HepG2 (cell line): ENCODE measurements around the gene ATP8B4. TPM values are rescaled to one million over a fixed set of nuclear protein-coding genes. Genes with fewer than 3 reads are reported as not detected.

Experiments used
- ATAC-seq: fragments of 200-7000 bp; cut with Tn5 transposase; 3 replicates; pipeline ENCODE4 v1.9.1; 2020; ENCODE audit warnings: mild to moderate bottlenecking, moderate library complexity
- BruUV-seq: library from RNA; stranded (reverse); fragments of 400-500 nt; replicated peaks from 2 replicates; lab custom pipeline; 2021; lab: Mats Ljungman, UMichigan
- CTCF ChIA-PET: fragments of 300-600 bp; formaldehyde crosslinking; extraction: SDS; loops from one replicate; lab custom pipeline; 2021; ENCODE audit warnings: low total read pairs, inconsistent platforms, low intra/inter-chr PET ratio; lab: Yijun Ruan, JAX
- POLR2A ChIA-PET: fragments of 350-600 bp; sonication (Branson Sonifier 250); formaldehyde crosslinking; loops from one replicate; lab custom pipeline; 2020; ENCODE audit warnings: antibody characterized with exemption, inconsistent platforms; lab: Yijun Ruan, JAX
- DNase-seq: peaks from one replicate; pipeline ENCODE4 v3.0.0-alpha.2; 2015; ENCODE audit warnings: low spot score
- FAIRE-seq: peaks from 3 replicates; lab custom pipeline; 2011; peaks lifted over from hg19 to GRCh38; lab: Jason Lieb, UNC
- H2AFZ ChIP-seq: one replicate; pipeline ENCODE4 v1.6.1; 2011; ENCODE audit warnings: low read length, inconsistent platforms
- H3K27ac ChIP-seq: fragments of 300-600 bp; 3 replicates; pipeline ENCODE4 v1.8.0; 2011; ENCODE audit warnings: mixed run types, mild to moderate bottlenecking, mixed read lengths, low read length, inconsistent platforms; ENCODE audit not compliant: insufficient read depth; ENCODE audit errors: extremely low read length
- H3K27me3 ChIP-seq, 2 experiments: fragments of 200-600 bp in 1 of 2; 2 replicates in 1 of 2; 3 replicates in 1 of 2; pipeline versions ENCODE4 v1.6.0 to v1.8.0; 2011; ENCODE audit warnings: low read length in 2 of 2, mild to moderate bottlenecking in 2 of 2, moderate library complexity in 2 of 2, inconsistent platforms in 1 of 2; ENCODE audit not compliant: insufficient read depth in 2 of 2, control insufficient read depth in 1 of 2
- H3K36me3 ChIP-seq, 2 experiments: fragments of 200-600 bp in 1 of 2; replicated peaks in 1 of 2; 2 replicates in 1 of 2; 3 replicates in 1 of 2; pipeline versions ENCODE4 v1.5.1 to v1.8.0; 2011; ENCODE audit warnings: low read length in 2 of 2, inconsistent platforms in 1 of 2; ENCODE audit not compliant: insufficient read depth in 2 of 2, control insufficient read depth in 1 of 2
- H3K4me1 ChIP-seq: 2 replicates; pipeline ENCODE4 v1.5.1; 2012; ENCODE audit warnings: low read length, inconsistent platforms; ENCODE audit not compliant: insufficient read depth
- H3K4me2 ChIP-seq: 2 replicates; pipeline ENCODE4 v1.6.0; 2011; ENCODE audit warnings: low read depth, low read length, inconsistent platforms
- H3K4me3 ChIP-seq, 3 experiments: fragments of 200-600 bp in 1 of 3; sonication (generic), shearing (Covaris generic) in 1 of 3; replicated peaks in 1 of 3; 2 replicates each; pipeline ENCODE4 v1.5.1; 2011 to 2016; ENCODE audit warnings: low read length in 3 of 3, inconsistent platforms in 2 of 3, low read depth in 2 of 3, mild to moderate bottlenecking in 2 of 3, control low read depth in 1 of 3, mixed read lengths in 1 of 3; ENCODE audit not compliant: insufficient read depth in 1 of 3
- H3K79me2 ChIP-seq: one replicate; pipeline ENCODE4 v1.6.1; 2011; ENCODE audit warnings: low read length, inconsistent platforms; ENCODE audit not compliant: insufficient read depth
- H3K9ac ChIP-seq: 2 replicates; pipeline ENCODE4 v1.6.0; 2011; ENCODE audit warnings: mild to moderate bottlenecking, low read depth, low read length, inconsistent platforms; ENCODE audit not compliant: insufficient read depth
- H3K9me3 ChIP-seq: 2 replicates; pipeline ENCODE4 v1.5.1; 2012; ENCODE audit warnings: mild to moderate bottlenecking, low read length
- H4K20me1 ChIP-seq: 2 replicates; pipeline ENCODE4 v1.6.0; 2011; ENCODE audit warnings: inconsistent platforms, mild to moderate bottlenecking, low read length, moderate library complexity; ENCODE audit not compliant: insufficient read depth
- ARNTL ChIP-seq: sonication (generic); formaldehyde crosslinking; IDR thresholded peaks from 2 replicates; pipeline ENCODE4 v1.4.0; 2020; ENCODE audit warnings: mild to moderate bottlenecking, missing genetic modification reagents
- CBX2 ChIP-seq, 2 experiments: fragments of 200-600 bp in 1 of 2; sonication (generic); formaldehyde crosslinking in 1 of 2; IDR thresholded peaks; 2 replicates each; pipeline versions ENCODE4 v1.7.0 to v1.8.1; 2018 to 2022; ENCODE audit warnings: low read depth in 2 of 2, low read length in 1 of 2, mild to moderate bottlenecking in 1 of 2, missing genetic modification reagents in 1 of 2
- NFIB ChIP-seq: sonication (generic); formaldehyde crosslinking; IDR thresholded peaks from 2 replicates; pipeline ENCODE4 v1.9.0; 2021; ENCODE audit warnings: missing genetic modification reagents, mild to moderate bottlenecking, borderline replicate concordance
- ZNF709 ChIP-seq: sonication (generic); formaldehyde crosslinking; IDR thresholded peaks from 2 replicates; pipeline ENCODE4 v1.5.0; 2020; ENCODE audit warnings: mild to moderate bottlenecking, missing genetic modification reagents
- ZNF891 ChIP-seq: sonication (generic); formaldehyde crosslinking; IDR thresholded peaks from 2 replicates; pipeline ENCODE4 v1.5.0; 2020; ENCODE audit warnings: mild to moderate bottlenecking, missing genetic modification reagents
- WGBS: methylation state at CpG from one replicate; pipeline ENCODE4 v1.1.6; 2017; ENCODE audit warnings: low lambda C conversion rate; 5-methylcytosine and 5-hydroxymethylcytosine counted together
- in situ Hi-C: cut with HindIII; loops from 2 replicates; pipeline ENCODE4 v1.10.0; 2017; ENCODE audit warnings: low pct_unique_long_range_greater_than_20kb; ENCODE audit not compliant: extremely low pct_ligation_motif_present
- intact Hi-C: fragments of 100-400 bp; cut with micrococcal nuclease; formaldehyde crosslinking; loops from one replicate; pipeline ENCODE4 v1.10.0; 2022; ENCODE audit not compliant: unreplicated experiment
- polyA plus RNA-seq, 8 experiments: library from polyadenylated mRNA; depleted of rRNA in 3 of 8; stranded (reverse) in 7 of 8; unstranded in 1 of 8; fragments of >200 nt; fragmentation: Illumina TruSeq in 4 of 8; extraction: Trizol in 4 of 8; gene quantifications; 2 replicates each; pipeline versions ENCODE4 v1.2.1 to v1.2.3, GENCODE V29; 2011 to 2016; ENCODE audit warnings: low read depth in 4 of 8, missing spikeins in 1 of 8, mixed read lengths in 1 of 8; ENCODE audit not compliant: insufficient read depth in 1 of 8
- total RNA-seq, 5 experiments: library from RNA; depleted of rRNA; stranded (reverse); fragments of >200 nt; fragmentation: Illumina TruSeq; extraction: Trizol; gene quantifications; 2 replicates each; pipeline ENCODE4 v1.2.3, GENCODE V29; 2016; ENCODE audit warnings: low read depth in 1 of 5
- TF ChIP-seq, protein P1 (sequence below): sonication (generic); formaldehyde crosslinking; IDR thresholded peaks from 2 replicates; pipeline ENCODE4 v1.8.1; 2023; ENCODE audit warnings: mild to moderate bottlenecking, inconsistent platforms, moderate library complexity, missing genetic modification reagents, borderline replicate concordance
- TF ChIP-seq, protein P2 (sequence below): sonication (generic); formaldehyde crosslinking; IDR thresholded peaks from 2 replicates; pipeline ENCODE4 v1.4.0; 2020; ENCODE audit warnings: missing genetic modification reagents, mild to moderate bottlenecking, borderline replicate concordance

Gene ATP8B4
- total and polyA plus RNA-seq, 2 of the 13 experiments (the other 11 are each of a cell fraction or from before 2014, with no cell fraction given): 0.24 to 0.69 TPM

GRCh38 chr15:49883121-49883520 lies 235.9 kb downstream of the ATP8B4 start:
- intact Hi-C loops: no loop called here
- ATAC-seq: no peak
- Histone ChIP-seq H3K79me2 (no peaks in the 10 kb centered on the region), H3K27me3 (no peaks in the 10 kb centered on the region), H3K9ac (no peak overlapping the region), H3K27ac (no peak overlapping the region), H3K4me3 (no peak overlapping the region), H2AFZ (no peak overlapping the region), H3K4me1 (no peaks in the 10 kb centered on the region), H3K4me2 (no peak overlapping the region), H4K20me1 (no peaks in the 10 kb centered on the region), H3K36me3 (no peaks in the 10 kb centered on the region), H3K9me3 (no peaks in the 10 kb centered on the region)
- BruUV-seq: no TSS peak
- ChIA-PET POLR2A (no interaction called here), CTCF (no interaction called here)
- TF ChIP-seq CBX2 (IDR thresholded peaks at IDR 0.05; ENCODE audit: low read depth, low read length): no peak
- no peak for TF ChIP-seq CBX2 (CRISPR knock-in tag; IDR thresholded peaks at IDR 0.05; ENCODE audit: low read depth)
- TF ChIP-seq ZNF709: no peak
- TF ChIP-seq, protein P1, sequence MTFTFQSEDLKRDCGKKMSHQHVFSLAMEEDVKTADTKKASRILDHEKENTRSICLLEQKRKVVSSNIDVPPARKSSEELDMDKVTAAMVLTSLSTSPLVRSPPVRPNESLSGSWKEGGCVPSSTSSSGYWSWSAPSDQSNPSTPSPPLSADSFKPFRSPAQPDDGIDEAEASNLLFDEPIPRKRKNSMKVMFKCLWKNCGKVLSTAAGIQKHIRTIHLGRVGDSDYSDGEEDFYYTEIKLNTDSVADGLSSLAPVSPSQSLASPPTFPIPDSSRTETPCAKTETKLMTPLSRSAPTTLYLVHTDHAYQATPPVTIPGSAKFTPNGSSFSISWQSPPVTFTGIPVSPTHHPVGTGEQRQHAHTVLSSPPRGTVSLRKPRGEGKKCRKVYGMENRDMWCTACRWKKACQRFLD (CRISPR knock-in tag): no peak
- TF ChIP-seq, protein P2, sequence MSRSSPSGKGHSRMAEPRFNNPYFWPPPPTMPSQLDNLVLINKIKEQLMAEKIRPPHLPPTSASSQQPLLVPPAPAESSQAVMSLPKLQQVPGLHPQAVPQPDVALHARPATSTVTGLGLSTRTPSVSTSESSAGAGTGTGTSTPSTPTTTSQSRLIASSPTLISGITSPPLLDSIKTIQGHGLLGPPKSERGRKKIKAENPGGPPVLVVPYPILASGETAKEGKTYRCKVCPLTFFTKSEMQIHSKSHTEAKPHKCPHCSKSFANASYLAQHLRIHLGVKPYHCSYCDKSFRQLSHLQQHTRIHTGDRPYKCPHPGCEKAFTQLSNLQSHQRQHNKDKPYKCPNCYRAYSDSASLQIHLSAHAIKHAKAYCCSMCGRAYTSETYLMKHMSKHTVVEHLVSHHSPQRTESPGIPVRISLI (CRISPR knock-in tag): no peak
- TF ChIP-seq ZNF891 (CRISPR knock-in tag): no peak
- FAIRE-seq: no peak
- in situ Hi-C loops: no loop called here
- 38% methylated on average over 4 of the region's 4 CpGs for WGBS
- no peak for DNase-seq

- H3K9me3 ChIP-seq: no peaks in the 10 kb centered on the region
- no peaks in the 10 kb centered on the region for H3K27me3 ChIP-seq
- H3K4me1 ChIP-seq: no peaks in the 10 kb centered on the region
- DNase-seq (no peak), ATAC-seq (no peak)
- intact Hi-C loops: no loop called here
- 29% methylated on average over 4 of the region's 5 CpGs for WGBS
- H3K4me3 ChIP-seq: no peak overlapping the region
- no peaks in the 10 kb centered on the region for H3K79me2 ChIP-seq
- H2AFZ ChIP-seq: no peak overlapping the region
- H3K9ac ChIP-seq: no peak overlapping the region
- no peak overlapping the region for H3K27ac ChIP-seq
- no peak for TF ChIP-seq NFIB
- no peak for TF ChIP-seq ARNTL (CRISPR knock-in tag)
- TF ChIP-seq, all 625 proteins: peak for 0
- CTCF ChIA-PET: no interaction called here
- Histone ChIP-seq H3K36me3 (no peaks in the 10 kb centered on the region), H4K20me1 (no peaks in the 10 kb centered on the region), H3K4me2 (no peak overlapping the region)
- BruUV-seq: no TSS peak
- no peak for FAIRE-seq
- POLR2A ChIA-PET: no interaction called here
- in situ Hi-C loops: no loop called here
Observed at GRCh38 chr15:49881866-49882265, 237.2 kb downstream of the ATP8B4 start.
